Vagina (tissue), 2 donors: Measurements from ENCODE around the gene SCN2A. TPM values are rescaled to one million over a fixed set of nuclear protein-coding genes. Genes with fewer than 3 reads are reported as not detected.

Experiments
- DNase-seq, 2 donors: peaks; one replicate each; pipeline ENCODE4 v3.0.0-alpha.2; 2017; ENCODE audit errors: extremely low spot score in 2 of 2
- H3K27ac ChIP-seq: fragments of 200-600 bp; sonication (generic); one replicate; pipeline ENCODE4 v1.5.1; 2019
- H3K27me3 ChIP-seq: fragments of 200-600 bp; sonication (generic); one replicate; pipeline ENCODE4 v1.5.1; 2019
- H3K36me3 ChIP-seq, 2 donors: fragments of 200-600 bp; sonication (generic); one replicate each; pipeline ENCODE4 v1.5.1; 2017 to 2019
- H3K4me1 ChIP-seq: fragments of 200-600 bp; sonication (generic); one replicate; pipeline ENCODE4 v1.5.1; 2019
- H3K4me3 ChIP-seq, 2 donors: fragments of 200-600 bp; sonication (generic); 1 replicate in 1 of 2; 2 replicates in 1 of 2; pipeline ENCODE4 v1.5.1; 2016 to 2019
- H3K9me3 ChIP-seq: fragments of 200-600 bp; sonication (generic); one replicate; pipeline ENCODE4 v1.5.1; 2019
- POLR2A ChIP-seq, 2 donors: fragments of 450-650 bp; IDR thresholded peaks; one replicate each; pipeline ENCODE4 v1.6.1; 2017; ENCODE audit warnings: antibody characterized with exemption in 2 of 2, mild to moderate bottlenecking in 2 of 2, moderate library complexity in 2 of 2
- POLR2AphosphoS5 ChIP-seq, 2 donors: sonication (generic); formaldehyde crosslinking; IDR thresholded peaks; one replicate each; pipeline ENCODE4 v1.9.0; 2017; ENCODE audit warnings: antibody characterized with exemption in 2 of 2, mild to moderate bottlenecking in 2 of 2, low read depth in 1 of 2; ENCODE audit not compliant: insufficient read depth in 1 of 2
- intact Hi-C: fragments of 100-400 bp; cut with DNase I; formaldehyde crosslinking; loops from one replicate; pipeline ENCODE4 v1.15.1; 2023
- total RNA-seq: library from RNA; depleted of rRNA; stranded (reverse); fragments of >200 nt; gene quantifications from one replicate; pipeline ENCODE4 v1.2.3, GENCODE V29; 2016
- TF ChIP-seq, protein P1 (sequence below), 3 experiments: fragments of 450-650 bp in 2 of 3; fragments of 200-600 bp in 1 of 3; sonication (generic) in 1 of 3; IDR thresholded peaks; one replicate each; pipeline ENCODE4 v1.5.1; 2017 to 2019; ENCODE audit warnings: antibody characterized with exemption in 3 of 3, mild to moderate bottlenecking in 2 of 3, moderate library complexity in 2 of 3

Gene SCN2A
- total RNA-seq, 1 donor from 2014 or later: 1.2 TPM

DNA sequence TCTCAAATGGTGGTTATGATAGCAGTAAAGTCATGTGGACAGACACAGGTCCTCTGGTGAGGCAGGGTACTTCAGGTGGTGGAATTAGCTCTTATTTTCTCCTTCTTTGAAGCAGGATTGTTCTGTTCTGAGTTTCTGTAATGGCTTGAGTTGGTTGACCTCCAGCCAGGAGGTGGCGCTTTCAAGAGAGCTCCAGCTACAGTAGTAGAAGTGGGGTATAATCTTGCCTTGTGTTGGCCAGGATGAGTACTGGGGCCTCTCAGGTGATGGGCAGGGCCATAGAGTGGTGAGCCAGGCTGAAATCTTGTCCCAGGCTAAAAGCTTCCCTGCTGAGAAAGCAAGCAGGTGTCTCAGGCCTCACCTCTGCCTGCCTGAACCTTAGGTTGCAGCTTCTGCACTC, 177.8 kb downstream of the SCN2A start:
- Histone ChIP-seq H3K4me1 (no peaks in the 10 kb centered on the region), H3K36me3 (no peaks in the 10 kb centered on the region), H3K27ac (no peak overlapping the region), H3K27me3 (no peaks in the 10 kb centered on the region), H3K9me3 (no peaks in the 10 kb centered on the region), H3K4me3 (no peak overlapping the region)
- DNase-seq: no peak
- TF ChIP-seq POLR2A (IDR thresholded peaks at IDR 0.05): no peak
- TF ChIP-seq, protein P1, sequence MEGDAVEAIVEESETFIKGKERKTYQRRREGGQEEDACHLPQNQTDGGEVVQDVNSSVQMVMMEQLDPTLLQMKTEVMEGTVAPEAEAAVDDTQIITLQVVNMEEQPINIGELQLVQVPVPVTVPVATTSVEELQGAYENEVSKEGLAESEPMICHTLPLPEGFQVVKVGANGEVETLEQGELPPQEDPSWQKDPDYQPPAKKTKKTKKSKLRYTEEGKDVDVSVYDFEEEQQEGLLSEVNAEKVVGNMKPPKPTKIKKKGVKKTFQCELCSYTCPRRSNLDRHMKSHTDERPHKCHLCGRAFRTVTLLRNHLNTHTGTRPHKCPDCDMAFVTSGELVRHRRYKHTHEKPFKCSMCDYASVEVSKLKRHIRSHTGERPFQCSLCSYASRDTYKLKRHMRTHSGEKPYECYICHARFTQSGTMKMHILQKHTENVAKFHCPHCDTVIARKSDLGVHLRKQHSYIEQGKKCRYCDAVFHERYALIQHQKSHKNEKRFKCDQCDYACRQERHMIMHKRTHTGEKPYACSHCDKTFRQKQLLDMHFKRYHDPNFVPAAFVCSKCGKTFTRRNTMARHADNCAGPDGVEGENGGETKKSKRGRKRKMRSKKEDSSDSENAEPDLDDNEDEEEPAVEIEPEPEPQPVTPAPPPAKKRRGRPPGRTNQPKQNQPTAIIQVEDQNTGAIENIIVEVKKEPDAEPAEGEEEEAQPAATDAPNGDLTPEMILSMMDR (IDR thresholded peaks at IDR 0.05): no peak
- no peak for TF ChIP-seq POLR2AphosphoS5 (IDR thresholded peaks at IDR 0.05; ENCODE audit: insufficient read depth in 1 of 2, low read depth in 1 of 2)
- intact Hi-C loops: no loop called here

- H3K4me1 ChIP-seq: no peaks in the 10 kb centered on the region
- TF ChIP-seq, protein P1 (IDR thresholded peaks at IDR 0.05): no peak
- TF ChIP-seq POLR2AphosphoS5 (IDR thresholded peaks at IDR 0.05; ENCODE audit: insufficient read depth in 1 of 2, low read depth in 1 of 2): no peak
- TF ChIP-seq POLR2A (IDR thresholded peaks at IDR 0.05): no peak
- no peaks in the 10 kb centered on the region for H3K36me3 ChIP-seq
- intact Hi-C loops: no loop called here
- H3K4me3 ChIP-seq: no peak overlapping the region
- H3K9me3 ChIP-seq: no peaks in the 10 kb centered on the region
- H3K27ac ChIP-seq: no peak overlapping the region
- DNase-seq: no peak
- no peaks in the 10 kb centered on the region for H3K27me3 ChIP-seq
Measured at GRCh38 chr2:165420231-165420630, 181.0 kb downstream of the SCN2A start.

DNA sequence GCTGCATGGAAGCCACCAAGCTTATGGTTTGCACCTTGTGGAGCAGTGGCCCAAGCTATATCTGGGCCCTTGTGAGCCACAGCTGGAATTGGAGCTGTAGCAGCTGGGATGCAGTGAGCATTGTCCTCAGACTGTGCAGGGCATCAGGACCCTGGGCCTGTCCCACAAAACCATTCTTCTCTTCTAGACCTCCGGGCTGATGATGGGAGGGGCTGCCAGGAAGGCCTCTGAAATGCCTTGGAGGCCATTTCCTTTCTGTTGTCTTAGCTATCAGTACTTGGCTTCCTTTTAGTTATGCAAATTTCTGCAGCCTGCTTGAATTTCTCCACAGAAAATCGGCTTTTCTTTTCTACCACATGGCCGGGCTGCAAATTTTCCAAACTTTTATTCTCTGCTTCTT, 183.9 kb downstream of the SCN2A start:
- intact Hi-C loops: no loop called here

GRCh38 chr2:165425556-165425955, 186.3 kb downstream of the SCN2A start:
- Histone ChIP-seq H3K4me1 (no peaks in the 10 kb centered on the region), H3K27me3 (no peaks in the 10 kb centered on the region), H3K9me3 (no peaks in the 10 kb centered on the region), H3K4me3 (no peak overlapping the region), H3K36me3 (no peaks in the 10 kb centered on the region), H3K27ac (no peak overlapping the region)
- DNase-seq: no peak
- intact Hi-C loops: no loop called here
- TF ChIP-seq POLR2AphosphoS5 (IDR thresholded peaks at IDR 0.05; ENCODE audit: insufficient read depth in 1 of 2, low read depth in 1 of 2): no peak
- TF ChIP-seq POLR2A (IDR thresholded peaks at IDR 0.05): no peak
- TF ChIP-seq, protein P1 (IDR thresholded peaks at IDR 0.05): no peak

More for the DNA sequence above, 183.9 kb downstream of the SCN2A start:
- Histone ChIP-seq H3K4me1 (no peaks in the 10 kb centered on the region), H3K27ac (no peak overlapping the region), H3K9me3 (no peaks in the 10 kb centered on the region), H3K4me3 (no peak overlapping the region), H3K27me3 (no peaks in the 10 kb centered on the region), H3K36me3 (no peaks in the 10 kb centered on the region)
- TF ChIP-seq POLR2AphosphoS5 (IDR thresholded peaks at IDR 0.05; ENCODE audit: insufficient read depth in 1 of 2, low read depth in 1 of 2): no peak
- TF ChIP-seq, protein P1 (IDR thresholded peaks at IDR 0.05): no peak
- TF ChIP-seq POLR2A (IDR thresholded peaks at IDR 0.05): no peak
- no peak for DNase-seq

GRCh38 chr2:165427686-165428085, 188.5 kb downstream of the SCN2A start:
- no peaks in the 10 kb centered on the region for H3K27me3 ChIP-seq
- DNase-seq: no peak
- no peaks in the 10 kb centered on the region for H3K9me3 ChIP-seq
- H3K27ac ChIP-seq: no peak overlapping the region
- H3K36me3 ChIP-seq: no peaks in the 10 kb centered on the region
- intact Hi-C loops: no loop called here
- TF ChIP-seq POLR2A (IDR thresholded peaks at IDR 0.05): no peak
- TF ChIP-seq POLR2AphosphoS5 (IDR thresholded peaks at IDR 0.05; ENCODE audit: insufficient read depth in 1 of 2, low read depth in 1 of 2): no peak
- TF ChIP-seq, protein P1 (IDR thresholded peaks at IDR 0.05): no peak
- H3K4me1 ChIP-seq: no peaks in the 10 kb centered on the region
- H3K4me3 ChIP-seq: no peak overlapping the region
